Endothelial cell of umbilical vein (primary cell): ENCODE data around the gene C14orf180. TPM values are rescaled to one million over a fixed set of nuclear protein-coding genes. Genes with fewer than 3 reads are reported as not detected.

Experiments used
- BruUV-seq: library from RNA; stranded (reverse); fragments of 400-500 nt; replicated peaks from 2 replicates; lab custom pipeline; 2021; lab: Mats Ljungman, UMichigan
- CTCF ChIA-PET: fragments of 300-600, 350-600 bp; sonication (Branson Sonifier 250); formaldehyde crosslinking; loops from one replicate; lab custom pipeline; 2021; ENCODE audit warnings: antibody characterized with exemption, inconsistent platforms; lab: Charles Lee
- POLR2A ChIA-PET: fragments of 300-600, 350-600 bp; sonication (Branson Sonifier 250); formaldehyde crosslinking; loops from one replicate; lab custom pipeline; 2021; ENCODE audit warnings: antibody characterized with exemption, inconsistent platforms; lab: Charles Lee
- DNase-seq: peaks from one replicate; pipeline ENCODE4 v3.0.0-alpha.2; 2011; ENCODE audit warnings: low read depth, low spot score
- FAIRE-seq: peaks from 2 replicates; lab custom pipeline; 2011; peaks lifted over from hg19 to GRCh38; lab: Jason Lieb, UNC
- H2AFZ ChIP-seq: 2 replicates; pipeline ENCODE4 v1.6.0; 2012; ENCODE audit warnings: low read depth, low read length, control low read depth, inconsistent platforms
- H3K27ac ChIP-seq: 2 replicates; pipeline ENCODE4 v1.5.1; 2011; ENCODE audit warnings: low read depth, mild to moderate bottlenecking, control low read depth, low read length, moderate library complexity; ENCODE audit not compliant: insufficient read depth
- H3K27me3 ChIP-seq, 2 experiments: 2 replicates each; pipeline versions ENCODE4 v1.6.0 to v1.6.1; 2011; ENCODE audit warnings: low read length in 2 of 2, mixed read lengths in 1 of 2; ENCODE audit not compliant: control insufficient read depth in 2 of 2, insufficient read depth in 2 of 2
- H3K36me3 ChIP-seq, 2 experiments: 2 replicates in 1 of 2; 3 replicates in 1 of 2; pipeline ENCODE4 v1.5.1; 2011; ENCODE audit warnings: low read length in 2 of 2, mild to moderate bottlenecking in 1 of 2, moderate library complexity in 1 of 2; ENCODE audit not compliant: control insufficient read depth in 2 of 2, insufficient read depth in 2 of 2; ENCODE audit errors: extremely low read depth in 1 of 2
- H3K4me1 ChIP-seq: 3 replicates; pipeline ENCODE4 v1.5.1; 2011; ENCODE audit warnings: mild to moderate bottlenecking, low read length; ENCODE audit not compliant: control insufficient read depth, insufficient read depth; ENCODE audit errors: extremely low read depth
- H3K4me2 ChIP-seq: 2 replicates; pipeline ENCODE4 v1.6.1; 2011; ENCODE audit warnings: low read length, control low read depth, mixed read lengths; ENCODE audit not compliant: insufficient read depth
- H3K4me3 ChIP-seq, 3 experiments: fragments of 200-600 bp in 1 of 3; sonication (generic), shearing (Covaris generic) in 1 of 3; replicated peaks in 1 of 3; 2 replicates each; pipeline ENCODE4 v1.5.1; 2011 to 2016; ENCODE audit warnings: control low read depth in 3 of 3, low read length in 3 of 3, mild to moderate bottlenecking in 2 of 3, inconsistent platforms in 1 of 3, low read depth in 1 of 3, moderate library complexity in 1 of 3; ENCODE audit not compliant: insufficient read depth in 1 of 3
- H3K79me2 ChIP-seq: 2 replicates; pipeline ENCODE4 v1.6.0; 2012; ENCODE audit warnings: low read length, inconsistent platforms; ENCODE audit not compliant: control insufficient read depth, insufficient read depth
- H3K9ac ChIP-seq: replicated peaks from 2 replicates; pipeline ENCODE3; 2011; ENCODE audit warnings: low read length, control low read depth; ENCODE audit not compliant: insufficient read depth; ENCODE audit errors: extremely low read depth
- H3K9me1 ChIP-seq: replicated peaks from 3 replicates; pipeline ENCODE4 v1.6.0; 2011; ENCODE audit warnings: mild to moderate bottlenecking, low read length; ENCODE audit not compliant: control insufficient read depth, insufficient read depth; ENCODE audit errors: extremely low read depth
- H3K9me3 ChIP-seq: replicated peaks from 2 replicates; pipeline ENCODE4 v1.5.1; 2012; ENCODE audit warnings: low read length, inconsistent platforms; ENCODE audit not compliant: control insufficient read depth, insufficient read depth
- H4K20me1 ChIP-seq: replicated peaks from 2 replicates; pipeline ENCODE3; 2011; ENCODE audit warnings: mild to moderate bottlenecking, low read length; ENCODE audit not compliant: control insufficient read depth, insufficient read depth; ENCODE audit errors: extremely low read depth
- CTCF ChIP-seq, 2 donors: IDR thresholded peaks; 1 replicate in 1 of 2; 2 replicates in 1 of 2; pipeline ENCODE4 v1.5.1; 2011; ENCODE audit warnings: low read length in 2 of 2, mild to moderate bottlenecking in 2 of 2, moderate library complexity in 2 of 2, control low read depth in 1 of 2, inconsistent platforms in 1 of 2, low read depth in 1 of 2; ENCODE audit not compliant: insufficient read depth in 1 of 2; ENCODE audit errors: extremely low read depth in 1 of 2
- EZH2 ChIP-seq: IDR thresholded peaks from 2 replicates; pipeline ENCODE4 v1.6.1; 2012; ENCODE audit warnings: borderline replicate concordance, low read depth, mild to moderate bottlenecking, moderate library complexity, low read length, inconsistent platforms; ENCODE audit not compliant: severe bottlenecking
- FOS ChIP-seq: IDR thresholded peaks from 2 replicates; pipeline ENCODE4 v1.6.1; 2011; ENCODE audit warnings: mild to moderate bottlenecking, low read length, moderate library complexity, borderline replicate concordance; ENCODE audit not compliant: insufficient read depth
- GATA2 ChIP-seq: IDR thresholded peaks from 2 replicates; pipeline ENCODE4 v1.7.0; 2011; ENCODE audit warnings: low read depth, mild to moderate bottlenecking, moderate library complexity, mixed read lengths, low read length; ENCODE audit not compliant: insufficient read length, insufficient read depth
- JUN ChIP-seq: IDR thresholded peaks from 2 replicates; pipeline ENCODE4 v1.6.1; 2011; ENCODE audit warnings: borderline replicate concordance, low read depth; ENCODE audit not compliant: insufficient read length, insufficient read depth
- MAX ChIP-seq: IDR thresholded peaks from 2 replicates; pipeline ENCODE4 v1.6.1; 2011; ENCODE audit not compliant: insufficient read depth, insufficient read length
- MYC ChIP-seq: IDR thresholded peaks from one replicate; pipeline ENCODE4 v1.6.1; 2011; ENCODE audit warnings: mild to moderate bottlenecking, low read depth, low read length
- POLR2A ChIP-seq: IDR thresholded peaks from 2 replicates; pipeline ENCODE4 v1.6.1; 2012; ENCODE audit warnings: low read depth, mild to moderate bottlenecking, control low read depth, low read length
- POLR2AphosphoS5 ChIP-seq: IDR thresholded peaks from 2 replicates; pipeline ENCODE4 v1.6.1; 2012; ENCODE audit warnings: low read depth, mild to moderate bottlenecking, control low read depth, low read length, moderate library complexity; ENCODE audit not compliant: insufficient read depth
- dilution Hi-C: fragments of 300-500 bp; cut with MboI; formaldehyde crosslinking; loops from one replicate; pipeline ENCODE4 v1.15.0; 2019; ENCODE audit warnings: low sequenced_read_pairs; ENCODE audit not compliant: extremely low pct_ligation_motif_present
- intact Hi-C: fragments of 100-400 bp; cut with micrococcal nuclease; formaldehyde crosslinking; loops from one replicate; pipeline ENCODE4 v1.10.0; 2022
- polyA plus RNA-seq, 4 experiments: library from polyadenylated mRNA; depleted of rRNA in 3 of 4; stranded (reverse) in 3 of 4; unstranded in 1 of 4; fragments of >200 nt; gene quantifications; 2 replicates each; pipeline versions ENCODE4 v1.2.1 to v1.2.3, GENCODE V29; 2011 to 2012; ENCODE audit warnings: missing spikeins in 1 of 4
- total RNA-seq: library from RNA; stranded (reverse); gene quantifications from 2 replicates; pipeline ENCODE4 v1.2.3, GENCODE V29; 2021

The C14orf180 gene
- total and polyA plus RNA-seq, 2 donors (not counting 3 experiments of a cell fraction or from before 2014, with no cell fraction given) = not detected

GRCh38 chr14:104592785-104593184 is 13.2 kb downstream of the C14orf180 start:
- intact Hi-C loops (no loop called here), dilution Hi-C loops (no loop called here)
- Histone ChIP-seq H3K27me3 (no peaks in the 10 kb centered on the region), H2AFZ (no peak overlapping the region), H3K4me1 (no peaks in the 10 kb centered on the region), H4K20me1 (no peaks in the 10 kb centered on the region), H3K9me1 (no peaks in the 10 kb centered on the region), H3K9ac (no peak overlapping the region), H3K79me2 (no peaks in the 10 kb centered on the region), H3K36me3 (no peaks in the 10 kb centered on the region), H3K4me3 (no peak overlapping the region), H3K27ac (no peak overlapping the region), H3K9me3 (no peaks in the 10 kb centered on the region), H3K4me2 (no peak overlapping the region)
- POLR2A ChIA-PET = no interaction called here
- no peak for DNase-seq
- CTCF ChIA-PET = interaction anchor here (1.4 kb wide), 1 partner anchor 157 kb away, joined by 3 read pairs; no protein-coding TSS in a partner anchor
- TF ChIP-seq POLR2A (no peak), JUN (no peak)
- no TSS peak for BruUV-seq
- no peak for FAIRE-seq

GRCh38 chr14:104593241-104593701 is 13.7 kb downstream of the C14orf180 start:
- H2AFZ ChIP-seq = no peak overlapping the region
- TF ChIP-seq POLR2A (no peak), EZH2 (no peak), JUN (no peak), FOS (no peak), GATA2 (no peak), CTCF (IDR thresholded peaks at IDR 0.05; ENCODE audit: extremely low read depth in 1 of 2, insufficient read depth in 1 of 2, low read depth in 1 of 2, low read length in 2 of 2) (no peak), MYC (no peak), MAX (no peak), POLR2AphosphoS5 (no peak)
- no peaks in the 10 kb centered on the region for H3K4me1 ChIP-seq
- no peaks in the 10 kb centered on the region for H3K9me3 ChIP-seq
- no peak for FAIRE-seq
- H3K27ac ChIP-seq = no peak overlapping the region
- no peaks in the 10 kb centered on the region for H4K20me1 ChIP-seq
- H3K27me3 ChIP-seq = no peaks in the 10 kb centered on the region
- no peak overlapping the region for H3K4me2 ChIP-seq
- intact Hi-C loops = no loop called here
- no peak for DNase-seq
- no TSS peak for BruUV-seq
- dilution Hi-C loops = no loop called here
- no peaks in the 10 kb centered on the region for H3K9me1 ChIP-seq
- no peaks in the 10 kb centered on the region for H3K79me2 ChIP-seq
- no peak overlapping the region for H3K9ac ChIP-seq
- H3K36me3 ChIP-seq = no peaks in the 10 kb centered on the region
- CTCF ChIA-PET = interaction anchor here (1.4 kb wide), 1 partner anchor 157 kb away, joined by 3 read pairs; no protein-coding TSS in a partner anchor
- no peak overlapping the region for H3K4me3 ChIP-seq
- POLR2A ChIA-PET = no interaction called here
